Bladder microvascular endothelial cell (primary cell): Measurements from ENCODE around the gene KLHL28. TPM values are rescaled to one million over a fixed set of nuclear protein-coding genes. Genes with fewer than 3 reads are reported as not detected.

Source experiments
- total RNA-seq: library from RNA; depleted of rRNA; stranded (reverse); fragments of >200 nt; gene quantifications from 2 replicates; pipeline ENCODE4 v1.2.3, GENCODE V29; 2014

Gene KLHL28
- total RNA-seq = 5.0 and 13.6 TPM in 2 replicates

GRCh38 chr14:44961554-44962333 is at the start of gene KLHL28, which contains the start of gene TOGARAM1:
Gene KLHL28 (minus strand): TSS chr14:44961947. CDS start chr14:44945928, 16,019 bp downstream.
Gene TOGARAM1 (plus strand): TSS chr14:44962190. CDS start chr14:44962422, 232 bp downstream.

Other genes with a start within 250 kb of the KLHL28 start
- gene TOGARAM1, start 243 bp upstream of the KLHL28 start, total RNA-seq = 8.9 and 20.6 TPM in 2 replicates
- 17.8 and 37.8 TPM in 2 replicates for gene PRPF39, start 122.2 kb upstream of the KLHL28 start, total RNA-seq
- 19.3 and 27.0 TPM in 2 replicates for gene FKBP3, start 172.5 kb upstream of the KLHL28 start, total RNA-seq
- 6.3 and 12.5 TPM in 2 replicates for gene FANCM, start 174.0 kb upstream of the KLHL28 start, total RNA-seq